HG03064 (cell line): Measurements from ENCODE around the gene SPOP.
A peak's percentile ranks its signal among the peaks of the same experiment; 100 is the strongest.
"Not testable (repeated sequence)": the region's sequence is repeated elsewhere in the genome, so short reads cannot be mapped to it uniquely, and the experiment has no call there.

Source experiments
- ATAC-seq: cut with Tn5 transposase; IDR thresholded peaks from one replicate; pipeline ENCODE4 v1.9.1; 2021; ENCODE audit warnings: low read depth; ENCODE audit not compliant: unreplicated experiment

SPOP gene

DNA sequence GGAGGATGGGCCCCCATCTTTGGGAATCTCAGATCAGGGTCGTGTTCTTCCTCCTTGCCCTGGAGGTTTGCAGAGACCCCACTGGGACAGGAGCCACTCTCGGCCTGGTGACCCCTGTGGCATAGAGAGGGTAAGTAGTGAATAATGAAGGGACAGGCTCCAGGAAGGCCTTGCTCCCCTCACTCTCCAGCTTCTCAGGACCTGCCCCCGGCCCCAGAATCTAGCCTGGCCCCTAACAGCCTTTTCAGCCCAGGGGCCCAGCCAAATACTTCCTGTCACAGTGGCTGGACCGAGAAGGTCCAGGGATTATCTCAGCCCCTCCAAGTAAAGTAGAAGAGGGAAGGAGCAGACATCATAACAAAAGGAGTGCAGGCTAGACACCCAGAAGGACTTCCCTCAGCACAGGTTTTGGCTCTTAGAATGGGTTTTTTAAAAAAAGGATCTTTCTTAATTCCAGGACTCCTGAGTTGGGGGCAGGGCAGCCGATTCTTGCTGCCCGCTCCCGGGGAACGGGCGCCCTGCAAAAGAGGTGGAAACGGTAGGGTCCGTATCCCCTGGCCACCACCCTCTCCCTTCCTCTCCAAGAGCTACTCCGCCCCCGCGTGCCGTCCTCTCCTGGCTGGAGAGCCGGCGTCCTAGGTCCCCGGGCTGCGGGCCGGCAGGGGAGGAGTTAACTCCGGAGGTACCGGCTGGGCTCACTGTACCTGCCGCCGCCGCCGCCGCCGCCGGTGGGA is 102.8 kb downstream of the SPOP start:
- ATAC-seq: no peak

- ATAC-seq: no peak
Measured at GRCh38 chr17:49574323-49574781, 103.5 kb downstream of the SPOP start.

GRCh38 chr17:49573510-49574322 is 104.2 kb downstream of the SPOP start:
- ATAC-seq: no peak

- ATAC-seq: no peak
Measured at GRCh38 chr17:49572806-49573420, 105.0 kb downstream of the SPOP start.

DNA sequence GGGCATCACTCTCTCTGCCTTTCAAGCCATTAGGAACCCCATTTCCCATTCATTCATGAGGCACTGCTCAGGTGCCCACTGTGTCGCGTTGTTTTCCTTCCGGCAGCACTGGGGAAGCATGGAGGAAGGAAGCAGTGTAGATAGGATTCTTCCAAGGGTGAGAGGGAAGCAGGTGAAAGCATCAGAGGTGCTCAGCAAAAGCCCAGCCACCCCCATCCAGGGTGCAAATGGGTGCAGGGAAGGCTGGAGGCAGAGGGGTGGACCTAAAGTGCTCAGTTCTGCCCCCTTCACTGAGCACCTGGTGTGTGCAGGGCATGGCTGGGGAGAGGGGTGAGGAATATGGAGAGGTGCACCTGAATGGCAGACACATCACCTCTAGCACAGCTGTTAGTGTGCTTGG is 105.7 kb downstream of the SPOP start:
- no peak for ATAC-seq

DNA sequence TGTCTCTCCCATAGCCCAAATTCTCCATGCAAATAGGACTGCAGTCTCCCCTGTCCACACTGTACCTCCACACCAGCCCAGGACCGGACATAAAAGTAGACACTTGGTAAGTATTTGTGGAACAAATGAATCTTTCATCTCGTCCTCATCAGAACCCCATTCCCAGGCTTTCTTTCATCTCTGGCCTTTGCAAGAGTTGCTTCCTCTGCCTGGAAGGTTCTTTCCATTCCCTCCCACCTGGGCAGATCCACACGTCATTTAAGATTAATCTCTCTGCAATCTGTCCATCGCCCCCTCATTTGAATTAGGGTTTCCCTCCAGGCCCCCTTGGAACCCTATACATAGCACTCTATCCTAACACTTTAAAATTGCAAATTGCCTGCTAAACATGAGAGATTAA is 106.1 kb downstream of the SPOP start:
- no peak for ATAC-seq

- ATAC-seq: no peak
Measured at GRCh38 chr17:49571283-49571682, 106.6 kb downstream of the SPOP start.

DNA sequence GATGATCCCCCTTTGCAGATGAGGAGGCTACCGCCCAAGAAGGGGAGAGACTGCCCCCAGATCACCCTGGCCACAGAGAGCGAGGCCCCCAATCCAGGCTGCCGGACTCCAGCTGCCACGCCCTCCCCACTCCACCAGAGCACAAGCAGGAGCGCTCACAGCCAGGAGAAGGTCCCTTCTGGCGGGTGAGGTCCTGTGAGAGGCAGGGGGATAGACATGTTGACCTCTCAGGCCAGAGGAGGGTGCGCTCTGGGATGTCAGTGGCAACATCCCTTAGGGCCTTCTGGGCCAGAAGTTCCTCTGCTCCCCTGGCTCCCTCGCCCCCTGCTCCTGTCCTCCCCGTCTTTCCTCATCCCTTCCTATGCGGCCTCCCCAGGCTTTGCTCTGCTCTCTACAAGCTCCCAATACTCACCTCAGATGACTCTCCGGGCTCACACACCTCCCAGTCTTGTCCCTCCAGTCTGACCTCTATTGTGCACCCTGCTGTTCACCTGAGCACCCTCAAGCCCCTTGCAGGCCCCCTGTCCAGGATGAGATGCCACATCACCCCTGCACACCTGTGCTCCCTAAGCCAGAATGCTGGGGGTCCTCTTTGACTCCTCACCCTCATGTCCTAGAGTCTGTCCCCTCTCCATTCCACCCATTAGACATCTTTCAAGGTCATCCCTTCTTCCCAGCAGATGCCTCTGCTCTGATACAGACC is 107.2 kb downstream of the SPOP start:
- ATAC-seq: no peak

- ATAC-seq: not testable (repeated sequence)
Measured at GRCh38 chr17:49568695-49569047, 109.2 kb downstream of the SPOP start.

DNA sequence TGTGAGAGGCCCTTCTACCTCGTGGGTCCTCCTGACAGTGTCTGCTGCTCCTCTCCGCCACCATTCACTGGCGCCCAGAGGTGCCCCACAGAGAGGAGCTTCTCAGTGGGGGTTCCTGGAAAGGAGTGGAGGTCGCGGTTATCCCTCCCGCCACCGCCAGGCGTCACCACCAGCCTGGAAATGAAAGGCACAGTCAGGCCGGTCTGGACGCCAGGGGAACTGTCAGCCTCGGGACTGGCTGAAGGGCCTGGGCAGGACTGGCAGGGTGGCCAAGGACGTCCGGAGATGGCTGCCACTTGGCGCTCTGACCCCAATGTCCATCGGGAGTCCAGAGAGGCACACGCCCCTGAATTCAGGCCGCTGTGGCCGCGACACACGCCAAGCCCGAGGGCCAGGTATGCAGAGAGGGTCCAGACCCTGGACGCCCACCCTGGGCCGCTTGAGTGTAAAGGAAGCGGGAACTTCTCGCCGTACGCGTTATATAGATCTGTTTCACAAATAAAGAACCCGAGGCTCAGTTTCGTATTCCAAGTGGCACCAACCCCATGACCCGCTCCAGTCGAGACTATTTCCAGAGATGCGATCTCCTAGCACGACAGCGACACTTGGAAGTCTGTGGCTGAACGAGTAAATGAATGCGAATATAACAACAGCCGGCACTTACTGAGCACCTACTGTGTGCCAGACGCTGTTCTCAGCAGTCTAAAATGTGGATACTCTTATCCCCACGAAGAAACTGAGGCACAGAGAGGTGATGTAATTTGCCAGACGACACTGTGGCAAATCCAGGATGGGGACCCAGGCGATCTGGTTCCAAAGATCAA is 109.8 kb downstream of the SPOP start:
- peak; percentile 48 for ATAC-seq

GRCh38 chr17:49567104-49567521 is 110.8 kb downstream of the SPOP start:
- ATAC-seq: no peak

- ATAC-seq: no peak
Measured at GRCh38 chr17:49566668-49567071, 111.2 kb downstream of the SPOP start.

DNA sequence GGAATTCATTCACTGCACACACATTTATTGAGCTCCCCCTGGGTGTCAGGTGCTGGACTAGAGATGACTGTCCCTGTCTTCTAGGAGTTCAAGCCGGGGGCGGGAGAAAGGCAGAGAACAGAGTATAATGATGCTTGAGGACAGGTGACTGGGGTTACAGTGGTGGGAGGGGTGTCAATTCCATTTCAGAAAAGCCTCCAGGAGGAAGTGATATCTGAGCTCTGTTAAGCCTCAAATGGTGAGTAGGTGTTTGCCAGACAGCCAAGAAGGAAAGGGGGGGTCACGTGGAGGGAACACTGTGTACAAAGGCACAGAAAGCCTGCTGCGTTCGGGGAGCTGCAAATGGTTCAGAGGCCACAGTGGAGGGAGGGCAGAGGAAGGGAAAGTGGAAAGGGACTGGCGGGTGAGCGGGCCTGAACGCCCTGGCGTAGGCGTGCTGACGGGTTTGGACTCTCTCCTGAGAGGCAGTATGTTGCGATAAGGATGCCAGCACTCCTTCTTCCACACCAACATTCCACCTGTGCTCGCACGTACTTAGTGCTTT is 111.9 kb downstream of the SPOP start:
- no peak for ATAC-seq

DNA sequence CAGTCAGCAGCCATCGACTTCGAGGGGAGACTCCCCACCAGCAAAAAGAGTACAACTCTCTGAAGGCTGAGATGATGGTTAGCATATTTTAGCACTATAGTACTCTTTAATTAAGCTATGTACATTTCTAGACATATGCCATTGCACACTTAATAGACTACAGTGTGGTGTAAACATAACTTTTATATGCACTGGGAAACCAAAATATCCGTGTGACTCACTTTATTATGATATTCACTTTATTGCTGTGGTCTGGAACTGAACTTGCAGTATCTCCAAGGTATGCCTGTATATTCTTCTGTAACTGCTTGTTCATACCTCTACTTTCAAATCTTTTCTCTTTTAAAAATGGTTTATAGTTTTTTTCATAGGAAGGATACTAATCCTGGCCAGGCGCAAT is 113.3 kb downstream of the SPOP start:
- ATAC-seq: no peak

DNA sequence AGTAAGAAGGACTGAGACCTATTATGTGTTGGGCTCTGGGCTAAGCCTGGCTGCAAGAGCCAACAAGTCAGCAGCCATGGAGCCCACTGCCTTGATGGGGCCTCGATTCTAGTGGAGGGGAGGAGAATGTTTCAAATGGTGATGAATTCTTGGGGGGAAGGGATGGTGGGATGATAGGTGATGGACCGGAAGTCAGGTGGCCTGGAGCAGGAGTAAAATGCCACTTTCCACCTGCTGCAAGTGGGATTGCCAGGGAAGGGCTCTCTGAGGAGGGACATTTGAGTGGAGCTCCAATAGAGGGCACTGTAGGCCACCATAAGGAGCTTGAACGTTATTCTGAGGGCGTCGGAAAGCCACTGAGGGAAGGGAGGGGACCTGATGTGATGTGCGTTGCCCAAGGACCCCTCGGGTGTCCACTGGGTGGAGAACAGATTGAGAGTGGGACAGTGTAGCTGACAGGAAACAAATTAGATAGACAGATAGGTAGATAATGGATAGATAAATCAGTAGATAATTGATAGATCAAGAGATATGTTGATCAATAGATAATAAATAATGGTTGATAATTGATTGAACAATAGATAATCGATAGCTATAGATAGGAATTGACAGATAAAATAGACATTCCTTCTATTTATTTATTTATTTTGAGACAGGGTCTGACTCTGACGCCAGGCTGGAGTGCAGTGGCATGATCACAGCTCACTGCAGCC is 120.4 kb downstream of the SPOP start:
- no peak for ATAC-seq

- no peak for ATAC-seq
Measured at GRCh38 chr17:49556223-49556943, 121.5 kb downstream of the SPOP start.

DNA sequence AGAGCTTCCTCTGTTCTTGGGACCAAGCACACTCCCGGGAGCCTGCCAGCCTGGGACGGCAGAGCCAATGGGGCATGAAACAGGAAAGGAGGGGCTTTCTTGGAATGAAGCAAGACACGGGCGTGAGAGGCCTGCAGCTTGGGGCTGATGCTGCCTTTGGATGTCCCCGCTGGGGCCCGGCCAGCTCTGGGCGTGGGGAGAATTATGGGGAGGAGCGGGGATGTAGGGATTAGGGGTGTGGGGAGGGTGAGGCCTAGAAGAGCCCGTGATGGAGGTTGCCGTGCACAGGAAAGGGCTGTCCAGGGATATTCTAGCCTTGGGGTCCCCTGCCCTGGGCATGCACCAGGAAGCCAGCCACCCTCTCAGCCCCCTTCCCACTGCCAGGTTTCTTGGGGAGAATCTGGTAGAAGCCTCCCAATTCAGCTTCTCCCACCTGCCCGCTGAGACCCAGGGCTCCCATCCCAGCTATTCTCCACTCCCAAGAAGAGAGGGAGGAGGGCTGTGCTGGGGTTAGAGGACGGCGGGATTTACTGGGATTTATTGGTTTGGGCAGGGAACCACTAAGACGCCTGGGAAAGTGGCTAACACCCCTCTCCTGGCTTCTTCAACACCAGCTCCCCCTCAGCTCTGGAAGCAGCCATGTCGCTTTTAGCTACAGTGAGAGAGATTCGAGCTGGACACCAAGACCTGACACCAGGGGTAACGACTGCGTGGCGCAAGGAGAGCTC is 122.2 kb downstream of the SPOP start:
- ATAC-seq: no peak
